Measurements from ENCODE around the gene STOML2.
A peak's percentile ranks its signal among the peaks of the same experiment; 100 is the strongest.
"Not testable (repeated sequence)": the region's sequence is repeated elsewhere in the genome, so short reads cannot be mapped to it uniquely, and the experiment has no call there.

Gene STOML2, protein sequence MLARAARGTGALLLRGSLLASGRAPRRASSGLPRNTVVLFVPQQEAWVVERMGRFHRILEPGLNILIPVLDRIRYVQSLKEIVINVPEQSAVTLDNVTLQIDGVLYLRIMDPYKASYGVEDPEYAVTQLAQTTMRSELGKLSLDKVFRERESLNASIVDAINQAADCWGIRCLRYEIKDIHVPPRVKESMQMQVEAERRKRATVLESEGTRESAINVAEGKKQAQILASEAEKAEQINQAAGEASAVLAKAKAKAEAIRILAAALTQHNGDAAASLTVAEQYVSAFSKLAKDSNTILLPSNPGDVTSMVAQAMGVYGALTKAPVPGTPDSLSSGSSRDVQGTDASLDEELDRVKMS

GRCh38 chr9:35102769-35103659 is at the start of gene STOML2:
STOML2 (minus strand) TSS chr9:35103131; CDS start chr9:35103094, 37 bp downstream.
- DNase-seq (ENCODE audit: extremely low read depth in 1 of 2, low read depth in 1 of 2), result peak; percentile 80 to 84

DNA sequence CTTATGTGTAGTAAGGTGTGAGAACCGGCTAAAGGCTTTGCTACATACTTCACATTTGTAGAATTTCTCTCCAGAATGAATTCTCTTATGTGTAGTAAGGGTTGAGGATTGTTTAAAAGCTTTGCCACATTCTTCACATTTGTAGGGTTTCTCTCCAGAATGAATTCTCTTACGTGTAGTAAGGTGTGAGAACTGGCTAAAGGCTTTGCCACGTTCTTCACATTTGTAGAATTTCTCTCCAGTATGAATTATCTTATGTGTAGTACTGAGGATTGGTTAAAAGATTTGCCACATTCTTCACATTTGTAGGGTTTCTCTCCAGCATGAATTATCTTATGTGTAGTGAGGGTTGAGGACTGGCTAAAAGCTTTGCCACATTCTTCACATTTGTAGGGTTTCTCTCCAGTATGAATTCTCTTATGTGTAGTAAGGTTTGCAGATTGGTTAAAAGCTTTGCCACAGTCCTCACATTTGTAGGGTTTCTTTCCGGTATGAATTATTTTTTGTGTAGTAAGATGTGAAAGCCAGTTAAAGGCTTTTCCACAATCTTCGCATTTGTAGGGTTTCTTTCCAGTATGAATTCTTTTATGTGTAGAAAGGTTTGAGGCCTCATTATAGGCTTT is 45.1 kb upstream of the STOML2 start:
- DNase-seq (ENCODE audit: extremely low read depth in 1 of 2, low read depth in 1 of 2), result not testable (repeated sequence)

- no peak for DNase-seq (ENCODE audit: extremely low read depth in 1 of 2, low read depth in 1 of 2)
These were observed 39.1 kb upstream of the STOML2 start for GRCh38 chr9:35142037-35142436.

DNA sequence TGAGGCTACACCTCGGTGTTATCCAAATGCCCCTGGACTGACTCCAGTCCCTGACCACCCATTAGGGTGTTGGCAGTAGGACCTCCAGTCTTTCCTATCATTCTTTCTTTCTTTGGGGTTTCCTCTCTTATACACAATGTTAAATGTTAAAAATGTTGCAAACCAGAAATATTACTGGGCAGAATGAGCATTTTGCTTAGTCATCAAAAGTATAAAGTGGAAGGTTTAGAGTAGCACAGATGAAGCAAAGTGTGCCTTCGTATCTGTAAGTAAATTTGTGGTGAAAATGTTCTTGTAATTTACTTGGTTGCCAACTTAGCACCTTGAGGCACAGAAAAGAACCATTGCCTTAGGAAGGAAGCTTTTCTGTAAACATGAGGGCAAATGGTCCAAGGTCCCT is 37.2 kb upstream of the STOML2 start:
- DNase-seq (ENCODE audit: extremely low read depth in 1 of 2, low read depth in 1 of 2), result no peak

DNA sequence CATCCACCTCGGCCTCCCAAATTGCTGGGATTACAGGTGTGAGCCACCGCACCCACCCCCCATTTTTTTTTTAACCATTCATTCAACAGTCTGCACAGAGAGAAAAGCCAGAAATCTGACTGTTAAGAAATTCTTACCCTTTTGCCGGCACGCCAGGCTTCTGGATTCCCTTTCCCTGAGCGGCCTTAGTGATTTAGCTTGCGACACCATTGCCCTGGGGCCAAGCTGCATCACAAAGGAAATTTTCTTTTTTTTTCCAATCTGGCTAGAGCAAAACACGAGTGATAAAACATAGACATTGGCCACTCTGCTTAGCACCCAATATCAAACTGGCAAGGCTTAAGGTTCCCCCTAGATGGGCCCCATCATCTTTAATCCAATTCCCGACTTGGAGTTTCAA is 33.9 kb upstream of the STOML2 start:
- no peak for DNase-seq (ENCODE audit: extremely low read depth in 1 of 2, low read depth in 1 of 2)

DNA sequence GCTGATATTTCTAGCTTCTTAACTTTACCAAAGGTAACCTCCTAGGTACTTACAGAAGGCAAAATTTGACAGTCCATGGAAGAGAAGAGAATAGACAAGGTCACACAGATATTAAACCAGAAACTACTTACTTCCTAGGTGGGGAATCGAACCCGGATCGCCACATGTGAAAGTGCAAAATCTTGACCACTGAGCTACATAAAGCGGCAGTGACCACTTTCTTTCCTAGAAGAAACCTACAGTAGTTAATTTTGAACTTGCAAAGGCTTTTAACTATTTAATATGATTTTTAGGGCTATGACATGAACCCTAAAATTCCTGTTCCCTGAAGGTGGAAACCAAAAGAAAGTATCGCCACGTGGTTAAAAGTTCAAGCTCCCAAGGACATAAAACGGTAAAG is 33.1 kb upstream of the STOML2 start:
- no peak for DNase-seq (ENCODE audit: extremely low read depth in 1 of 2, low read depth in 1 of 2)

- no peak for DNase-seq (ENCODE audit: extremely low read depth in 1 of 2, low read depth in 1 of 2)
These were observed 32.0 kb upstream of the STOML2 start for GRCh38 chr9:35134920-35135319.

DNA sequence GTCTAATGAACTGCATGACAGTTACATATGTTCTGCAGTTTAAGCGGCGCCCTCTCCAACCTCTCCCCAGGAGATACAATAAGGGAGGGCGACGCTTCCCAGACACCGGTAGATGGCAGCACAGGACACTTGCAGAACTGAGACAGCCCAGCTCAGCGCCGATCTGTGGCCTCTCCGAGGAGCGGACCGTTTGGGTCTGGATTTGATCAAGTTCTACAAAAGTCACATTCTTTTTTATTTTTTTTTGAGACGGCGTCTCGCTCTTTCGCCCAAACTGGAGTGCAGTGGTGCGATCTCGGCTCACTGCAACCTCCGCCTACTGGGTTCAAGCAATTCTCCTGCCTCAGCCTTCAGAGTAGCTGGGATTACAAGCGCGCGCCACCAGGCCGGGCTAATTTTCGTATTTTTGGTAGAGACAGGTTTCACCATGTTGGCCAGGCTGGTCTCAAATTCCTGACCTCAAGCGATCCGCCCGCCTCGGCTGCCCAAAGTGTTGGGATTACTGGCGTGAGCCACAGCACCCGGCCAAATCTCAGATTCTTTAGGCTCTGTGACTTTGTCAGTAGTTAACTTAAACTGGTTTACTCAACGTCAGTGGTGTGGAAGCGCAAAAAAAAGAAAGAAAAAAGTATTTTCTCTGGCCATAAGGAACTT is 14.1 kb upstream of the STOML2 start:
- peak; percentile 73 to 80 for DNase-seq (ENCODE audit: extremely low read depth in 1 of 2, low read depth in 1 of 2)

DNA sequence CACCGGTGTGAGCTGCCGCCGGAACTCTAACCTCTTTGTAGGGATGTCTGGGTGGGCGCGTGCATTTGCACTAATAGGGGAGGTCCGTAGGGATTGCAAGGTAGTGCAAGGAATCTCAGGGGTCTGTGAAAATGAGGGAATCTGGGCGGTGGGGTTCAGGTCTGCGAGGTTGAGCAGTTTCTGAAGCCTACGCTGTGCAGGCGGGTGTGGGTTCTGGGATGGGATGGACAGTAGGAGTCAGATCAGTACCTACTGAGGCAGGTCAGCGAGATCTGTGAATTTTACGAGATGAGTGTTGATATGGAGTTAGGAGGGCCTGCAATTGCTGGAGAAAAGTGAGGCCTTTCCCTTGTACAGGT is 13.6 kb upstream of the STOML2 start:
- no peak for DNase-seq (ENCODE audit: extremely low read depth in 1 of 2, low read depth in 1 of 2)

- DNase-seq (ENCODE audit: extremely low read depth in 1 of 2, low read depth in 1 of 2), result peak; percentile 74 to 88
These were observed 13.0 kb upstream of the STOML2 start, which contains the start of gene ATOSB for GRCh38 chr9:35115680-35116538. ATOSB (minus strand) TSS chr9:35115862; CDS start chr9:35108274, 7,588 bp downstream.

GRCh38 chr9:35114840-35115628 is 12.1 kb upstream of the STOML2 start:
- DNase-seq (ENCODE audit: extremely low read depth in 1 of 2, low read depth in 1 of 2), result no peak

DNA sequence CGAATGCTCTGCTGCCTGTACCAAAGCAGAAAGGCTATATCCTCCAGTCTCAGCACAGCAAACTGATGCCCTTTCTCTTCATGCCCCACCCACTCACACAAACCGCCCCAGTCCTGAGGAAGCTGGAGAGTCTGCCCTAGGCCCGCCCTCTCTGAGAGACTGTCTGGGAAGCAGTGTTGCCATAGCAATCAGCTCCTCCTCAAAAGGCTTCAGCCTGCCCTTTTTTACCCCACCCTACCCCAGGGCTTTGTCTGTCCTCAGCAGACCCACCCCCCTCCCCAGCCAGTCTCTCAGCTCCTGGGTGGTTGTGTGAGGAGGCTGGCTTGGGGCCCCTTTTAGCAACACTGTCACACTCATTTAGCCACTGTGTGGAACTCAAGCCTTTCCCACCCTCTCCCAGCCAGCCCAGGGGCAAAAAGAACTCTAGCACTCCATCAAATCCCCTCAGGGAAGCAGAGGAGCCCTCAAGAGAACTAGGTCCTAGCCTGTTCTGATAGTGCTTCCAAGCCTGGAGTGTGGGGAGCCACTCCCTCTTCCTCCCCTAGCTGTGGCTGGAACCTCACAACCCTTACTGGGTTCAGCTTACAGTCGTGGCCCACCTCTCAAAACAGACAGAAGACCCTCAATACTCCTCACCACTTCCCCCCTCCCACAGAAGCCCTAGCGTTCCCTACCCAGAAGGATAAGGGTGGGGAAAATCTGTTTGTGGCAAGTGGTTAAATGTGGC is 11.3 kb upstream of the STOML2 start:
- DNase-seq (ENCODE audit: extremely low read depth in 1 of 2, low read depth in 1 of 2), result peak; percentile 33 to 45

DNA sequence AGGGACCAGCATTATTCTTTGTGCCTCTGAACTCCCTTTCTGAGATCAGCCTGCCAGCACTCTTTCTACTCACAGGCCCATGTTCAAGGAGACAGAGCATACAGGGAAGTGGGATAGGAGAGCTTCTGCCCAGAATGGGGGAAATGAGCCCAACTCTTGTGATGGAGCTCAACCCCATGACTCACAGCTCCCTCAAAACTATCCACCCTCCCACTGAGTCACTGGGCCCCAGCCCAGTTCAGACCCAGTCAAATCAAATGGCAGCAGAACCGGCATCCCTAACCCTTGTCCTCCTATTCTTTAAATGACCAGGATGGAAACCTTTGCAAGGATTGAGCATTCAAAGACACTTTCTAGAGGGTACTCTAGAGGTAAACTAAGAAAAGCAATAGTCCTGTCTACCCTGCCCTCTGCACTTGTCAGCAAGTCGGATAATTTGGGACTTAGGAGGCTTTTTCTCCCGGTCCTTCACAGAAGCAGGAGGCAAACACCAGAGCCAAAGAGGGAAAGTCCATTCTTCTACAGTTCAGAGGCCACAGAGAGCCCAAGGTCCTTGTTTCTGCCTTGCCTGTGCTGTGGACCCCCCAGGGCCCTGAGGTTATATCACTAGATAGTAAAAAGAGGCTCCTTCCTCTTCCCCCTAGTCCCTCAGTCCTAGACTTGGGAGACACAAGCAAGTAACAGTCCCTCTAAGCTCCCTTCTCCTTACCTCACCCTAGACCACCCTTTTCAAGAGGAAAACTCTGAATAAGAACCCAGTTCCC is 9.5 kb upstream of the STOML2 start:
- DNase-seq (ENCODE audit: extremely low read depth in 1 of 2, low read depth in 1 of 2), result no peak

DNA sequence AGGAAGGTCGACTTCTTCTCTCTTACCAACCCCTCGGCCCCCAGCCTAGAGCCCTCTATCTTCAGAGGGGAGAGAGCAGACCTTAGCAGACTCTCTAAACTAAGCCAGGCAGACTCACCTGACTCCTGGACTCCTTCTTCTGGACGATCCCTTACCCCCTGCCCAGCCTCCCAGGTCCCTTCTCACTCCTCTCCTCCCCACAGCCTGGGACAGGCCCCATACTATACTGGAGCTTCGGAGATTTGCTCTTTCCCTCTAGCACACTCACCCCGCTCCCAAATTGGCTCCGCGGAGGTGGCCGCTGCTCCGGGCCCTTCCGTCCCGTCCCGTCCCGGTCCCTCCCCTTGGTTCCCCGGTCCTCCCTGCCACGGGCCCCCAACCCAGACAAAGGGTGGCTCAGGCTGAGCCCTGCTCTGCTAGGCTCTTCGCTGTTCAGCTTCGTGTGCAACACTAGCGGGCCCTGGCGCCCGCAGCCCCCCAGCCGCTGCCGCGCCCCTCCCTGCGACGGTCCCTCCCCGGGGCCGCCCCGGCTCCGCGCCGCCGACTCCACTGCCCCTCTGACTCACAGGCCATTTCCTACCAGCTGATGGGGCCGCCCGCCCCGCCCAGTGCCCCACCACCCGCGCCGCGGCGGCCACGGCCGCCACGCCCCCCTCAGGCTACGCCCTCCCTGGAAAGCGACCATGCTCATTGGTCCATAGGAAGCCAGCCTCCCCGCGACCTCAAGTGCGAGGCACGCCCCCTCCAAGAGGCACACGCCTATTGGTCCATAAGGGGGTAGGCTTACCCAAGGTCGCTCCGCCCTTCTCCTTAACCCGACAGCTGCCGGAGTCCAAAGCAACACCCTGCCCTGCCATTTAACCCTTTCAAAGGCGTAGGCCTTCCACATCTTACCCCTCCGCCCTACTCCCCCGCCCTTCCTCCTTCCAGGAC is 8.3 kb upstream of the STOML2 start:
- DNase-seq (ENCODE audit: extremely low read depth in 1 of 2, low read depth in 1 of 2), result peak; percentile 91 to 93

DNA sequence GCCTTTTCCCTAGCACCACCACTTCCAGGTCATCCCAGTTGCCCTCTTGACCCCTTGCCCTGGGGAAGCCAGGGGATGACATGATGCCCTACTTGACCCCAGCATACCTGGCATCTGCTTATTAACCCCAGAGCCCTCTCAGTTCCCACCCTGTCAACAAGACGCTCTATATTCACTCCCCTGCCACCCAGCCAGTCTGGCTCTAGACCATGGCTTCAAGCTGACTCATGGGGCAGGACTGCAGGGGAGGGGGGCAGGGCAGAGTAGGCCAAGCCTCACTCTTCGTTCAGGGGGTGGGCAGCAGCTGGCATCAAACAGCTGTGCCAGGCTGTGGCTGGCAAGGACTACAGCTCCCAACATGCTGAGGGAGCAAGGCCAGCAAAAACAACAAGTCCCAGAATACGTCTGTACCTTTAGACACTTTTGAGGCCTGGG is 7.4 kb upstream of the STOML2 start:
- no peak for DNase-seq (ENCODE audit: extremely low read depth in 1 of 2, low read depth in 1 of 2)

- no peak for DNase-seq (ENCODE audit: extremely low read depth in 1 of 2, low read depth in 1 of 2)
These were observed 6.1 kb upstream of the STOML2 start for GRCh38 chr9:35108946-35109575.
